Measurements from ENCODE around the gene ALX4. TPM values are rescaled to one million over a fixed set of nuclear protein-coding genes. Genes with fewer than 3 reads are reported as not detected.

Gene ALX4
- total RNA-seq, 4 donors from 2014 or later: 0.31 TPM; not detected in 3

DNA sequence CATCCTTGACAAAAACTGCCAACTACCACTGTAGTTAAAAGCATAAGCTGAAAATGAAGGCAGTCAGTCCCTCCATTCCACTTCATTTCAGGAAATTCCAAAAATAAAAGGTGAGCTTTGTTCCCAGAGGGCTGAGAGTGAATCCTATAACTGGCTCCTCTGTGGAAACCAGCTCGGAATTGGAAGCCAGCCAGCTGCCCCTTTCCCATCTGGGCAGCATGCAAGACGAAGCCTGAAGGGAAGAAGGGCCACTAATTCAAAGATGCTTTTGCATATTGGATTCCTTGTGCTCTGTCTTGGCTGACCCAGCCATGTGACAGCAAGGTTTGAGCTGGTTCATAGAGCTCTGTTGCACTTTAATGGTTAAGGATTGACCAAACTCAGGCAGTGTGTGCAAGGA lies 83.4 kb downstream of the ALX4 start:
- WGBS, 2 donors (ENCODE audit: low coverage in 1 of 2): 83 to 100% methylated on average over 1 of the region's 2 CpGs
- no peaks in the 10 kb centered on the region for H3K4me1 ChIP-seq
- H3K9me3 ChIP-seq: no peaks in the 10 kb centered on the region
- no peaks in the 10 kb centered on the region for H3K27me3 ChIP-seq
- TF ChIP-seq CTCF (IDR thresholded peaks at IDR 0.05) (no peak), EP300 (IDR thresholded peaks at IDR 0.05) (no peak), POLR2AphosphoS5 (IDR thresholded peaks at IDR 0.05) (no peak), POLR2A (IDR thresholded peaks at IDR 0.05) (no peak)
- H3K27ac ChIP-seq: no peak overlapping the region
- H3K4me3 ChIP-seq: no peak overlapping the region
- H3K36me3 ChIP-seq: peaks cover 0 to 11% of the 10 kb centered on the region in 2 donors
- no peak for ATAC-seq

- TF ChIP-seq POLR2AphosphoS5 (IDR thresholded peaks at IDR 0.05) (no peak), POLR2A (IDR thresholded peaks at IDR 0.05) (no peak), EP300 (IDR thresholded peaks at IDR 0.05) (no peak)
- no peaks in the 10 kb centered on the region for H3K27me3 ChIP-seq
- no peak overlapping the region for H3K4me3 ChIP-seq
- peaks cover 0 to 18% of the 10 kb centered on the region in 2 donors for H3K36me3 ChIP-seq
- no peaks in the 10 kb centered on the region for H3K4me1 ChIP-seq
- H3K9me3 ChIP-seq: no peaks in the 10 kb centered on the region
- no peak for ATAC-seq
- H3K27ac ChIP-seq: no peak overlapping the region
- whole genome bisulfite sequencing, 2 donors (ENCODE audit: low coverage in 1 of 2): 78 to 93% methylated on average over 2 to 3 of the region's 3 CpGs
These were observed 85.0 kb downstream of the ALX4 start for GRCh38 chr11:44224867-44225501.

GRCh38 chr11:44223238-44223637 lies 86.7 kb downstream of the ALX4 start:
- Histone ChIP-seq H3K27ac (no peak overlapping the region), H3K9me3 (no peaks in the 10 kb centered on the region)

GRCh38 chr11:44221992-44222391 lies 87.9 kb downstream of the ALX4 start:
- Histone ChIP-seq H3K9me3 (no peaks in the 10 kb centered on the region), H3K27ac (no peak overlapping the region), H3K4me3 (no peak overlapping the region), H3K36me3 (peaks cover 0 to 30% of the 10 kb centered on the region in 2 donors), H3K27me3 (no peaks in the 10 kb centered on the region), H3K4me1 (no peaks in the 10 kb centered on the region)
- ATAC-seq: no peak
- 70 to 89% methylated on average over 1 to 2 of the region's 2 CpGs for WGBS, 2 donors (ENCODE audit: low coverage in 1 of 2)
- TF ChIP-seq CTCF (IDR thresholded peaks at IDR 0.05) (no peak), POLR2A (IDR thresholded peaks at IDR 0.05) (no peak)

More at GRCh38 chr11:44223238-44223637, 86.7 kb downstream of the ALX4 start:
- Histone ChIP-seq H3K36me3 (peaks cover 0 to 26% of the 10 kb centered on the region in 2 donors), H3K4me1 (no peaks in the 10 kb centered on the region), H3K4me3 (no peak overlapping the region), H3K27me3 (no peaks in the 10 kb centered on the region)
- no peak for ATAC-seq
- TF ChIP-seq EP300 (IDR thresholded peaks at IDR 0.05) (no peak), POLR2AphosphoS5 (IDR thresholded peaks at IDR 0.05) (no peak), POLR2A (IDR thresholded peaks at IDR 0.05) (no peak), CTCF (IDR thresholded peaks at IDR 0.05) (no peak)

- 52% methylated on average over 3 of the region's 3 CpGs; no CpG with 5 or more reads in 1 of the 2 donors for WGBS, 2 donors (ENCODE audit: low coverage in 1 of 2)
- H3K36me3 ChIP-seq: peaks cover 0 to 28% of the 10 kb centered on the region in 2 donors
- no peaks in the 10 kb centered on the region for H3K9me3 ChIP-seq
- H3K4me3 ChIP-seq: no peak overlapping the region
- no peak for ATAC-seq
- no peaks in the 10 kb centered on the region for H3K4me1 ChIP-seq
- TF ChIP-seq EP300 (IDR thresholded peaks at IDR 0.05): no peak
- TF ChIP-seq POLR2A (IDR thresholded peaks at IDR 0.05): no peak
- no peak for TF ChIP-seq POLR2AphosphoS5 (IDR thresholded peaks at IDR 0.05)
- no peak for TF ChIP-seq CTCF (IDR thresholded peaks at IDR 0.05)
- H3K27ac ChIP-seq: no peak overlapping the region
- H3K27me3 ChIP-seq: no peaks in the 10 kb centered on the region
These were observed 88.5 kb downstream of the ALX4 start for GRCh38 chr11:44221456-44221855.

Data from gastroesophageal sphincter (tissue), 4 donors.